ENCODE results near the gene WASF2.

- TF ChIP-seq ZNF232 (CRISPR knock-in tag; IDR thresholded peaks at IDR 0.05): no peak
- TF ChIP-seq MAX (CRISPR knock-in tag; IDR thresholded peaks at IDR 0.05): no peak
- TF ChIP-seq ATF6 (CRISPR knock-in tag; IDR thresholded peaks at IDR 0.05): no peak
- TF ChIP-seq USF2 (CRISPR knock-in tag; IDR thresholded peaks at IDR 0.05): no peak
- peak; percentile 96 for TF ChIP-seq CTCF (IDR thresholded peaks at IDR 0.05)
- no peak for TF ChIP-seq GTF2I (CRISPR knock-in tag; conservative IDR thresholded peaks at IDR 0.05)
- no peak for TF ChIP-seq FOXP4 (CRISPR knock-in tag; IDR thresholded peaks at IDR 0.05)
- no peak for TF ChIP-seq ATF3 (CRISPR knock-in tag; conservative IDR thresholded peaks at IDR 0.05)
- no peak for TF ChIP-seq CREB1 (CRISPR knock-in tag; IDR thresholded peaks at IDR 0.05)
- no peak for TF ChIP-seq JUN (CRISPR knock-in tag; IDR thresholded peaks at IDR 0.05)
- no peak for TF ChIP-seq HMGXB4 (CRISPR knock-in tag; IDR thresholded peaks at IDR 0.05)
- no peak for TF ChIP-seq MLX (CRISPR knock-in tag; IDR thresholded peaks at IDR 0.05)
- TF ChIP-seq ATF1 (CRISPR knock-in tag; IDR thresholded peaks at IDR 0.05): no peak
- no peak for TF ChIP-seq E2F1 (CRISPR knock-in tag; IDR thresholded peaks at IDR 0.05)
Measured at GRCh38 chr1:27388337-27389005, 101.5 kb downstream of the WASF2 start.

Data from WTC11 (cell line).